Measurements from ENCODE around the gene NRARP.

DNA sequence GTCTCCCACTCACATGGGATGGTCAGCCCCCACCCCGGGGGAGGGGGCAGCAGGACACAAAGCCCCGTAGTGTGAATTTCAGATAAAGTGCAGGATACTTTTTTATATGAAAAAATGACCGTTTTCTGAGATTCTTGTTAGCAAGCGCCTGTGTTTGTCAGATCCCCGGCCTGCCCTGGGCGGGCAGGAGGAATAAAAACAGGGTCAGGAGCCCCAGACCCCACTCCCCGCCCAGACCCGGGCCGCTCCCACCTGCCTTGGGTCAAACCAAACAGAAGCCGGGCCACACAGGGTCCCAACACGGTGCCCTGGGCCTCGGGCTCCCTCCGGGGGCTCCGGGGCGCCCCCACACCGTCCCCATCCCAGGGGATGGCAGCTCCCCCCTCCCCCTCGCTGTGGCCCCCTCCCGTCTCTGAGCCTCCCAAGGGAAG is 13.5 kb upstream of the NRARP start:
- TF ChIP-seq REST (IDR thresholded peaks at IDR 0.05; ENCODE audit: low read depth) = no peak
- TF ChIP-seq NFIC (IDR thresholded peaks at IDR 0.05) = no peak
- no peak for TF ChIP-seq YY1 (IDR thresholded peaks at IDR 0.05; ENCODE audit: low read depth)
- no peak for TF ChIP-seq FOXM1 (IDR thresholded peaks at IDR 0.05; ENCODE audit: borderline replicate concordance, low read depth)
- no peak for TF ChIP-seq RAD21 (IDR thresholded peaks at IDR 0.05; ENCODE audit: low read depth)
- TF ChIP-seq EGR1 (IDR thresholded peaks at IDR 0.05) = no peak
- TF ChIP-seq CREB1 (IDR thresholded peaks at IDR 0.05; ENCODE audit: low read depth) = no peak
- TF ChIP-seq, protein P1, sequence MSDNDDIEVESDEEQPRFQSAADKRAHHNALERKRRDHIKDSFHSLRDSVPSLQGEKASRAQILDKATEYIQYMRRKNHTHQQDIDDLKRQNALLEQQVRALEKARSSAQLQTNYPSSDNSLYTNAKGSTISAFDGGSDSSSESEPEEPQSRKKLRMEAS (IDR thresholded peaks at IDR 0.05) = no peak
